Ishikawa (cell line): Measurements from ENCODE around the gene TECPR2.

Experiments used
- CEBPB ChIP-seq: IDR thresholded peaks from 2 replicates; pipeline ENCODE4 v1.6.1; 2012
- CREB1 ChIP-seq: IDR thresholded peaks from 2 replicates; pipeline ENCODE4 v1.6.1; 2012; ENCODE audit warnings: low read depth
- EGR1 ChIP-seq: IDR thresholded peaks from 2 replicates; pipeline ENCODE4 v1.6.1; 2012
- EP300 ChIP-seq: IDR thresholded peaks from 2 replicates; pipeline ENCODE4 v1.6.1; 2012; ENCODE audit warnings: borderline replicate concordance
- FOXM1 ChIP-seq: IDR thresholded peaks from 2 replicates; pipeline ENCODE4 v1.6.1; 2012; ENCODE audit warnings: low read depth, borderline replicate concordance
- NFIC ChIP-seq: IDR thresholded peaks from 2 replicates; pipeline ENCODE4 v1.6.1; 2012
- RAD21 ChIP-seq: IDR thresholded peaks from 2 replicates; pipeline ENCODE4 v1.6.1; 2012; ENCODE audit warnings: low read depth
- TAF1 ChIP-seq: IDR thresholded peaks from 2 replicates; pipeline ENCODE4 v1.6.1; 2012; ENCODE audit warnings: low read depth, mild to moderate bottlenecking
- TCF12 ChIP-seq: IDR thresholded peaks from 2 replicates; pipeline ENCODE4 v1.6.1; 2012; ENCODE audit warnings: low read depth
- TEAD4 ChIP-seq: IDR thresholded peaks from 2 replicates; pipeline ENCODE4 v1.6.1; 2012
- YY1 ChIP-seq: IDR thresholded peaks from 2 replicates; pipeline ENCODE4 v1.6.1; 2012; ENCODE audit warnings: low read depth
- ZBTB7A ChIP-seq: IDR thresholded peaks from 2 replicates; pipeline ENCODE4 v1.6.1; 2012; ENCODE audit warnings: low read depth
- TF ChIP-seq, protein P1 (sequence below): IDR thresholded peaks from 2 replicates; pipeline ENCODE4 v1.6.1; 2012; ENCODE audit warnings: low read depth, mild to moderate bottlenecking
- TF ChIP-seq, protein P2 (sequence below): IDR thresholded peaks from 2 replicates; pipeline ENCODE4 v1.6.1; 2012
- TF ChIP-seq, protein P3 (sequence below): IDR thresholded peaks from 2 replicates; pipeline ENCODE4 v1.6.1; 2012

Gene TECPR2

DNA sequence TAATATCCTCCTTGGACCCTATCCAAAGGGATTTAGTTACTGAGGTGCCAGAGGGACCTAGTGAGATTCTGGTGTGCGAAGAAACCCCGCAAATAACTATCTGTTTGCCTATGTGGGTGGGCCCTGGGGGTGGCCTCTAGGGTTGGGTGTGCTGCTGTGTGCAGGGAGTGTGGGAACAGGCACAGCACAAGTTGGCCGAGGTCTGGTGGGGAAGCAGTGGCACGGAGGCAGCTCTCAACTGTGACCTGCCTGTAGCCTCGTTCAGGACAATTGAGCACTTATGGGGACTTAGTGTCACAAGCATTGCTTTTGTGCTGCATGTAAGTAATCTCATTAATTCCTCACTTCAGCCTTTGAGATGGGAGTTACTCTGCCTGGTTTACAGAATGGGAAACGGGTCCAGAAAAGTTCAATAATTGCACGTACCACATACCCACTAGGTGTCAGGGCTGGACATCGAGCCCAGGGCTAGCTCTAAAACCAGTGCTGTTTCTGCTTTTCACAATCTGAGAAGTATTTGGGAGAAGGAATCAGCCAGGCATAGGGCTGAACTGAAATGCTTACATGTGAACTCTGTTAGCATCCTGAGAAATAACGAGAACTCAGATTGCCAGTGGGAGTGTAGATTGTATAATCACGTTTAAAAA, 58.8 kb downstream of the TECPR2 start:
- no peak for TF ChIP-seq FOXM1
- TF ChIP-seq TAF1 = no peak
- no peak for TF ChIP-seq RAD21
- no peak for TF ChIP-seq CEBPB

DNA sequence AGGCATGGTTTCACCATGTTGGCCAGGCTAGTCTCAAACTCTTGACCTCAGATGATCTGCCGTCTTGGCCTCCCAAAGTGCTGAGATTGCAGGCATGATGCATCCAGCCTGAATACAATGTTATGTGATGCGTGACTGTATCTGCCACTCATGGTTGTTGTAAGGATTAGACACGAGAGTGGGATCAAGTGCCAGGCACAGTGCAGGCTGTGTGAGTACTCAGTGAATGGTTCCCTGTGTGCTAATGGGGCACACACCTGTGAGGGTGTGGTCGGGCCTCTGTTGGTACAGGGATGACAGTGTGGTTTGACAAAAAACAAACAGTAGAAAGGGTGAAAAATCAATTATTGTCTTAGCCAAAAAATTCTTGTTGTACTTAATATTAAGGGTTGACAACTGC, 61.8 kb downstream of the TECPR2 start:
- TF ChIP-seq CREB1 = no peak
- TF ChIP-seq, protein P1, sequence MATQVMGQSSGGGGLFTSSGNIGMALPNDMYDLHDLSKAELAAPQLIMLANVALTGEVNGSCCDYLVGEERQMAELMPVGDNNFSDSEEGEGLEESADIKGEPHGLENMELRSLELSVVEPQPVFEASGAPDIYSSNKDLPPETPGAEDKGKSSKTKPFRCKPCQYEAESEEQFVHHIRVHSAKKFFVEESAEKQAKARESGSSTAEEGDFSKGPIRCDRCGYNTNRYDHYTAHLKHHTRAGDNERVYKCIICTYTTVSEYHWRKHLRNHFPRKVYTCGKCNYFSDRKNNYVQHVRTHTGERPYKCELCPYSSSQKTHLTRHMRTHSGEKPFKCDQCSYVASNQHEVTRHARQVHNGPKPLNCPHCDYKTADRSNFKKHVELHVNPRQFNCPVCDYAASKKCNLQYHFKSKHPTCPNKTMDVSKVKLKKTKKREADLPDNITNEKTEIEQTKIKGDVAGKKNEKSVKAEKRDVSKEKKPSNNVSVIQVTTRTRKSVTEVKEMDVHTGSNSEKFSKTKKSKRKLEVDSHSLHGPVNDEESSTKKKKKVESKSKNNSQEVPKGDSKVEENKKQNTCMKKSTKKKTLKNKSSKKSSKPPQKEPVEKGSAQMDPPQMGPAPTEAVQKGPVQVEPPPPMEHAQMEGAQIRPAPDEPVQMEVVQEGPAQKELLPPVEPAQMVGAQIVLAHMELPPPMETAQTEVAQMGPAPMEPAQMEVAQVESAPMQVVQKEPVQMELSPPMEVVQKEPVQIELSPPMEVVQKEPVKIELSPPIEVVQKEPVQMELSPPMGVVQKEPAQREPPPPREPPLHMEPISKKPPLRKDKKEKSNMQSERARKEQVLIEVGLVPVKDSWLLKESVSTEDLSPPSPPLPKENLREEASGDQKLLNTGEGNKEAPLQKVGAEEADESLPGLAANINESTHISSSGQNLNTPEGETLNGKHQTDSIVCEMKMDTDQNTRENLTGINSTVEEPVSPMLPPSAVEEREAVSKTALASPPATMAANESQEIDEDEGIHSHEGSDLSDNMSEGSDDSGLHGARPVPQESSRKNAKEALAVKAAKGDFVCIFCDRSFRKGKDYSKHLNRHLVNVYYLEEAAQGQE = no peak
- TF ChIP-seq NFIC = no peak
- no peak for TF ChIP-seq CEBPB
- no peak for TF ChIP-seq TEAD4
- TF ChIP-seq TCF12 = no peak
- no peak for TF ChIP-seq YY1
- TF ChIP-seq FOXM1 = no peak
- TF ChIP-seq ZBTB7A = no peak
- TF ChIP-seq TAF1 = no peak
- TF ChIP-seq, protein P2, sequence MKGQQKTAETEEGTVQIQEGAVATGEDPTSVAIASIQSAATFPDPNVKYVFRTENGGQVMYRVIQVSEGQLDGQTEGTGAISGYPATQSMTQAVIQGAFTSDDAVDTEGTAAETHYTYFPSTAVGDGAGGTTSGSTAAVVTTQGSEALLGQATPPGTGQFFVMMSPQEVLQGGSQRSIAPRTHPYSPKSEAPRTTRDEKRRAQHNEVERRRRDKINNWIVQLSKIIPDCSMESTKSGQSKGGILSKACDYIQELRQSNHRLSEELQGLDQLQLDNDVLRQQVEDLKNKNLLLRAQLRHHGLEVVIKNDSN = no peak
- TF ChIP-seq, protein P3, sequence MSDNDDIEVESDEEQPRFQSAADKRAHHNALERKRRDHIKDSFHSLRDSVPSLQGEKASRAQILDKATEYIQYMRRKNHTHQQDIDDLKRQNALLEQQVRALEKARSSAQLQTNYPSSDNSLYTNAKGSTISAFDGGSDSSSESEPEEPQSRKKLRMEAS = no peak
- TF ChIP-seq EP300 = no peak
- no peak for TF ChIP-seq EGR1
- no peak for TF ChIP-seq RAD21

DNA sequence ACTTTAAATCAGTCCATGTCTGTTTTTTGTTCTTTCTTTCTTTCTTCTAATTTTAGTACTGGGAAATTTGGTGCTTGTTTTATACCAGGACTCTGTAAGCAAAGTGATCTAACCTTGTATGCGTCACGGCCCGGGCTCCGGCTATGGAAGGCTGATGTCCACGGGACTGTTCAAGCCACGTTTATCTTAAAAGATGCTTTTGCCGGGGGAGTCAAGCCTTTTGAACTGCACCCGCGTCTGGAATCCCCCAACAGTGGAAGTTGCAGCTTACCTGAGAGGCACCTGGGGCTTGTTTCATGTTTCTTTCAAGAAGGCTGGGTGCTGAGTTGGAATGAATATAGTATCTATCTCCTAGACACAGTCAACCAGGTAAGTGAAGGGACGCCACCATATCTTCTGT, 62.2 kb downstream of the TECPR2 start:
- TF ChIP-seq CEBPB = no peak
- TF ChIP-seq TAF1 = no peak

DNA sequence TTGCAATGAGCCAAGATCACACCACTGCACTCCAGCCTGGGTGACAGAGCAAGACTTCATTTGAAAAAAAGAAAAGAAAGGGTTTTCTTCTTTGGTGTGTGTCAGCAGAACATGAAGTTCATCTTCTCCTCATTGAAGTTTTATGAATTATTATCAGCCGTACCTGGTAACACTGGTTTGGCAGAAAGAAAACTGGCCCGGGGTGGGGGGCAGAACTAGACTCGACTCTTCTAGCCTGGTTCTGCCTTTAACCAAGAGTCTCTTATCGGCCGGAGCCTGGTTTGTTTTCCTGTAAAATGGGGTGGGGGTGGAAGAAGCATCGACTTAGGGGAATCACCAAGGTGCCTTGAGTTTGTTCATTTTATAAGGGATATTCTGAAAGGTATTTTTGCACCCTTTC, 64.1 kb downstream of the TECPR2 start:
- no peak for TF ChIP-seq YY1
- TF ChIP-seq TAF1 = no peak
- no peak for TF ChIP-seq EP300
- no peak for TF ChIP-seq CEBPB
- TF ChIP-seq FOXM1 = no peak
- TF ChIP-seq, protein P1 = no peak

DNA sequence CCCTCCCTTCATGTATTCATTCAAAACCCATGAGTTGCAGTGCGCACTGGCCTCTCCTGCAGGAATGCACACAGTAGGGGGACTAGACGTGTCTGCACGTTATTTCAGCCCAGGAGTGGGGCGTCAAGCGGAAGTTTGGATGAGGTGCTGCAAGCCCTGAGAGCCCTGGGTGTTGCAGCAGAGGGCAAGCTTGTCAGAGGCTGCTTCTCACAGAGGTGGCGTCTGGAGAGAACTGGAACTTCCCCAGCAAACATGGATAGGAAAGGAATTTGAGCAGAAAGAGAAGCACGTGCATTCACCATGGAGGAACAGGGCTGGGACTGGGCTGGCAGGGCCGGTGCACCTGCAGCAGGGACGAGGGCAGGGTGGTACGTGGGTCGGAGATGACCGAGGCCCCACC, 64.9 kb downstream of the TECPR2 start:
- TF ChIP-seq TEAD4 (no peak), EGR1 (no peak), RAD21 (no peak), TAF1 (no peak), EP300 (no peak), YY1 (no peak), ZBTB7A (no peak), CEBPB (no peak), CREB1 (no peak), NFIC (no peak), TCF12 (no peak), FOXM1 (no peak)
- TF ChIP-seq, protein P2 = no peak
- TF ChIP-seq, protein P3 = no peak
- TF ChIP-seq, protein P1 = no peak
